SK-N-DZ (cell line): ENCODE data around the gene CA7. TPM values are rescaled to one million over a fixed set of nuclear protein-coding genes. Genes with fewer than 3 reads are reported as not detected.

ENCODE experiments used
- DNase-seq: peaks from one replicate; pipeline ENCODE4 v3.0.0-alpha.2; 2015; ENCODE audit warnings: low spot score
- polyA plus RNA-seq, 2 experiments: library from polyadenylated mRNA; depleted of rRNA; stranded (reverse); fragments of >200 nt; gene quantifications; 2 replicates each; pipeline ENCODE4 v1.2.3, GENCODE V29; 2014

CA7 gene
- polyA plus RNA-seq (2014; cell fraction: cytosol; rRNA removed), result not detected in 2 replicates
- polyA plus RNA-seq (2014; cell fraction: nucleus; rRNA removed), result not detected in 2 replicates

DNA sequence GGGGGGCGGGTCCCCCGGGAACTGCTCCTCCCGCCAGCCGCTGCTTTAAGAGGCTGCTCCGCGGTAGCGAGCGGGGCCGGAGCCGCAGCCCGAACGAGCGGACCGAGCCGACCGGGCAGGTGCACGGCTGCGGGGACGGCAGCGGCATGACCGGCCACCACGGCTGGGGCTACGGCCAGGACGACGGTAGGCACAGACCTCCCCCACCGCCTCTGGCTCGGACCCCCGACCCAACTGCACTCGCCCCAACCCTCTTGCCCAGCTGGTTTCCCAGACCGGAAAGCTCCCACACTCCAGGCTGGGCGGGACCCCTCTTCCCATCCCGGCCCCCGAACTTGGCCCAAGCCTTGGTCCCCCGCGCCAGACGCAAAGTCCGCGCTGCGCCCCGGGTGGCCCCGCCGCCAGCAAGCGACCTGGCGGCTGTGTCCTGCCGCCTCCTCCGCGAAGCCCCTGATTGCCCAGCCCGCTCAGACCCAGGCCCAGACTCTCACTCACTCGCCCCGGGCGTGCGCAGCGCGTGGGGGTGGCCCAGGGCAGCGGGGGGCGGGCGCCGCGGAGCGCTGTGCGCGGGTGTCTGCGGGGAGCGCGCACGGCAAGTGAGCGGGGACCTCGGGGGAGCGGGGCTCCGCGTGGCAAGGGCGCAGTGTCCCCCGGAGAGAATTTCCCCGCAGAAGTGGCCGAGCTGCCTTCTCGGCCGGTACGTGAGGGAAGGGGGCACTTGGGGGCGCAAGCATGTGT, at the start of gene CA7:
TSS of gene CA7 (plus strand) at position 73 of the 738 bp plus-strand sequence. CDS start at position 147, 74 bp downstream.
- DNase-seq, result no peak

- no peak for DNase-seq
Measured at GRCh38 chr16:66798161-66798560, 46.1 kb upstream of the CA7 start.

GRCh38 chr16:66800856-66801255, 43.4 kb upstream of the CA7 start:
- DNase-seq, result no peak

GRCh38 chr16:66801320-66802105, 42.7 kb upstream of the CA7 start, which contains the start of gene TERB1:
Gene TERB1, minus strand, starts transcription at chr16:66801584. Its CDS starts 4,786 bp downstream, at chr16:66796798.
- DNase-seq, result no peak

- no peak for DNase-seq
Measured at GRCh38 chr16:66802159-66802558, 42.1 kb upstream of the CA7 start.

GRCh38 chr16:66809765-66810164, 34.4 kb upstream of the CA7 start:
- DNase-seq, result no peak

- DNase-seq, result no peak
Measured at GRCh38 chr16:66810391-66810790, 33.8 kb upstream of the CA7 start.

- DNase-seq, result no peak
Measured at GRCh38 chr16:66811043-66811442, 33.2 kb upstream of the CA7 start.

DNA sequence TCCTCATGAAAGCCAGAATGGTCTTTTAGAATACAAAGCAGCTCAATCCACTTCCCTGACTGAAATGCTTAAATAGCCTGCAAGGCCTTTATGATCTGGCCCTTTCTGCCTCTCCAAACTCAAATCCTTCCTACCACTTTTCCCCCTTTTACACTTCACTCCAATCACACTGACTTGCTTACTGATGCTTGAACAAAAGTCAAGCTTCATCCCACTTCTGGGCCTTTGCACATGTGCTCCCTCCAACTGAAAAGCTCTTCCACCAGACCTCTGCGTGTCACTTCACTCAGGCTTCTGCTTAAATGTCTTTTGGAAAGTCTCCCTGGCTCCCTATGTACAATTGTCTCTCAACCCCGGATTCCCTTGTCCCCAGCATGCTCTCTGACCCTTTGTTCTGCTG, 29.5 kb upstream of the CA7 start:
- no peak for DNase-seq

- no peak for DNase-seq
Measured at GRCh38 chr16:66824006-66824405, 20.2 kb upstream of the CA7 start.

- DNase-seq, result peak; percentile 89
Measured at GRCh38 chr16:66830422-66831404, 13.5 kb upstream of the CA7 start, which contains the start of gene NAE1. Gene NAE1, minus strand, starts transcription at chr16:66830976. Its CDS starts 77 bp downstream, at chr16:66830899.

DNA sequence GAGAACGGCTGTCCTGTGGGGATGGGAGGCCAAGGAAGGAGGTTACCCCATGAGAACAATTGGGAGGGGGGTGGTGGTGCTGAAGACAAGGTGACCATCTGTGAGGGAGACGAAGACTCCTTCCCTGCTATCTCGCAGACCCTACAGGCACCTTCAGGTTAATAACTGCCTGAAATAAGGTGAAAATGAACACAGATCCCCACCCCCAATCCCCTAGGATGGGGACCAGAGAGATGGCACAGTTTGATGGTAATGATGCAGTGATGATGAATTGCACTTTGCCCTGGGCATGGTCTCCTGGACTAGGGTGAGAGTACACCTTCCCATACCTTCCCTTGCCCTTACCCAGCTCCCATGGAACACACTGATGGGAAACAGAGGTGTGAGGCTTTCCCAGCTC, 12.0 kb upstream of the CA7 start:
- DNase-seq, result no peak

GRCh38 chr16:66832661-66833305, 11.4 kb upstream of the CA7 start:
- no peak for DNase-seq

DNA sequence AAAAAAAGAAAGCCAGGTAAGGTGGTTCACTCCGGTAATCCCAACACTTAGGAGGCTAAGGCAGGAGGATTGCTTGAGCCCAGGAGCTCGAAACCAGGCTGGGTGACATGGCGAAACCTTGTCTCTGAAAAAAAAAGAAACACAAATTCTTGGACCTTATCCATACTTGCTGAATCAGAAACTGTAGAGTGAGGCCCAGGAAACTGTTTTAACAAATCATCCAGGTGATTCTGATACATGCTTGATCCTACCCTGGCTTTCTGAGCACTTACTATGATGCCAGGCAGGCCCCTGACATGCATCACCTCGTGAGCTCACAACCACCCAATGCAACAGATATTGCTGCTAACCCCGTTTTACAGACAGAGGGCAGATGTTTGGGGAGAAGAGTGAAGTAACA, 9.5 kb upstream of the CA7 start:
- DNase-seq, result no peak

GRCh38 chr16:66840883-66841282, 3.3 kb upstream of the CA7 start:
- DNase-seq, result no peak

DNA sequence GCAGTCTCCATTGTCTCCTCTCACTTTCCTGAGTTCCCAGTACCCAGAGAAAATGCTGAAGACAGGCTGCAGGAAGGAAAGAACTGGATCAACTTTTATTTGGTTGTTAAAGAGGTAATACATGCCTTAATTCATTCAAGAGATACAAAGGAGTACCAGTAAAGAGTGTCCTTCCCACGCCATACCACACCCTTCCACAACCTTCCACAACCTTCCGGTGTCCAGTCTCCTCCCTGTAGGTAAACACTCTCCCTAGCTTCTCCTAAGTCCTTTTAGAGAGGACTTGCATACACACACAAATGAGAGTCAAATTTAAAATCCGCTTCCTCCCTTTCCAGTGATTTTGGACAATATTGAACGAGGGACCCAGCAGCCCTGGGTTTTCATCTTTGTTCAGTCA, 2.8 kb upstream of the CA7 start:
- no peak for DNase-seq

DNA sequence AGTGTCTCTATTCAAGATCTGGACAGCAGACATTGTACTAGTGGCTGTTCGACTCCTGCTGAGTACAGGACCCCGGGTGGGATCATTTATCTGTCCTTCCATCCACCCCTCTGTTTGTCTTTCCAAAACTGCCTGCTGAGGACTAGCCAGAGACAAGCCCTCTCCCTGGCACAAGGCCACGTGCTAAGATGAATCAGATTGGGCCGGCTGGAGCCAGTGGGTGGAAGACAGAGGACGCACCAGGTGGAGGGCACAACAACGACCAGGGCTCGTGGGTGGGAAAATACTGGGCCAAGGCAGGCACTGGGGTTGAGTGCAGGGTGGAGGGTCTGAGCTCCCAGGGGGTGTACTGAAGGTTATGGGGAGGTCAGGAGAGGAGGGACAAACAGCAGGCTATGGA, 1.4 kb upstream of the CA7 start:
- no peak for DNase-seq

- DNase-seq, result no peak
Measured at GRCh38 chr16:66843191-66843590, 1.0 kb upstream of the CA7 start.

DNA sequence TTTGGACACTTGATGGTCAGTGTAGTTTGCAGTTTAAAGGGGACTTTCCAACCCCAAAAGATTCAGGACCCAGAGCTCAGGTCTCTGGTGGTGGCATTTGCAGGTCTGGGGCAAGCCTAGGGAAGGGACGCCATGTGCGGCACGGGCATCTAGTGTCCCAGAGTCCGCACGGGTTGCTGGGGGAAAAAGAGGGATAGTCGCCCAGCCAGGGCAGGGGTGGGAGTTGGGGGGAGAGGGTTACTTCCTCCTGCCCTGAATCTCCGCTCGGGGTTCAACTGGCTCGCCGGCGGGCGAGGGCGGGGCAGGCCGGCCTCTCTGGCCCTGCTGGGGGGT, 239 bp upstream of the CA7 start:
- no peak for DNase-seq

GRCh38 chr16:66845080-66845410, 831 bp downstream of the CA7 start:
- DNase-seq, result no peak

DNA sequence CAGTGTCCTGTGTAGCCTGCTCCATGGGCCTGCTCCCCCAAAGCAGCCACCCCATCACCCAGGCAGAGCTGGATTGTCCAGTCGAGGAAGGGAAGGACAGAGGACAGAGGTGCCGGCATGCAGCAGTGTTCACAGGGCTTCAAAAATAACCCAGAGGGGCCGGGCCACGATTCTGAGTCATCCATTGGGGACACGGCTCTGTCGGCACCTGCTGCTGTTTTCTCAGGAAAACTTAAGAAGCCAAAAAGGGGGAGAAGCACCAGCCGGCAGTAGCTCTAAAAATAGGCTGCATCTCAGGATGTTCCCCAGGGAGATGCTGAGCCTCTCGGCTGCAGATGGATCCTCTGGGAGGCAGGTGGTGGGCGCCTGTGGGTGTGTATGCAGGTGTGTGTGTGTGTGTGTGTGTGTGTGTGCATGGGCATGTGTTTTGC, 1.6 kb downstream of the CA7 start:
- no peak for DNase-seq
